H9 (cell line): ENCODE results near the gene TAF1C. TPM values are rescaled to one million over a fixed set of nuclear protein-coding genes. Genes with fewer than 3 reads are reported as not detected.

ENCODE experiments used
- DNase-seq: peaks from one replicate; pipeline ENCODE4 v3.0.0-alpha.2; 2017
- H2AFZ ChIP-seq: one replicate; pipeline ENCODE4 v1.6.1; 2013; ENCODE audit warnings: mild to moderate bottlenecking, low read length, control low read depth, moderate library complexity
- H2AK5ac ChIP-seq: 2 replicates; pipeline ENCODE4 v1.6.1; 2013; ENCODE audit warnings: low read length, control low read depth, mixed read lengths; ENCODE audit not compliant: insufficient read length
- H2BK120ac ChIP-seq: one replicate; pipeline ENCODE4 v1.6.1; 2013; ENCODE audit warnings: low read depth, mild to moderate bottlenecking, low read length, control low read depth, inconsistent platforms; ENCODE audit not compliant: poor library complexity, severe bottlenecking
- H2BK12ac ChIP-seq: 2 replicates; pipeline ENCODE4 v1.6.1; 2013; ENCODE audit warnings: low read length, control low read depth, mixed read lengths, low read depth; ENCODE audit not compliant: insufficient read length
- H2BK15ac ChIP-seq: 2 replicates; pipeline ENCODE4 v1.6.1; 2013; ENCODE audit warnings: low read depth, low read length, control low read depth
- H2BK20ac ChIP-seq: one replicate; pipeline ENCODE4 v1.6.1; 2013; ENCODE audit warnings: low read depth, mild to moderate bottlenecking, low read length, control low read depth, inconsistent platforms; ENCODE audit not compliant: poor library complexity, severe bottlenecking
- H2BK5ac ChIP-seq: 2 replicates; pipeline ENCODE4 v1.6.1; 2013; ENCODE audit warnings: low read length, control low read depth, mixed read lengths; ENCODE audit not compliant: insufficient read length
- H3K14ac ChIP-seq: 2 replicates; pipeline ENCODE4 v1.6.1; 2013; ENCODE audit warnings: low read length, control low read depth; ENCODE audit not compliant: insufficient read depth
- H3K18ac ChIP-seq: 2 replicates; pipeline ENCODE4 v1.6.1; 2013; ENCODE audit warnings: low read depth, mild to moderate bottlenecking, mixed read lengths, low read length, control low read depth; ENCODE audit not compliant: insufficient read length
- H3K23ac ChIP-seq: 2 replicates; pipeline ENCODE4 v1.6.1; 2013; ENCODE audit warnings: low read length, control low read depth, mixed read lengths, low read depth; ENCODE audit not compliant: insufficient read length
- H3K23me2 ChIP-seq: 2 replicates; pipeline ENCODE4 v1.6.1; 2013; ENCODE audit warnings: low read depth, mild to moderate bottlenecking, mixed read lengths, low read length, control low read depth; ENCODE audit not compliant: insufficient read length, poor library complexity, severe bottlenecking
- H3K27ac ChIP-seq: 2 replicates; pipeline ENCODE4 v1.5.1; 2013; ENCODE audit warnings: low read length, control low read depth, mixed read lengths, low read depth; ENCODE audit not compliant: insufficient read length
- H3K27me3 ChIP-seq: 2 replicates; pipeline ENCODE4 v1.6.1; 2013; ENCODE audit warnings: low read length, control low read depth, inconsistent platforms; ENCODE audit not compliant: insufficient read depth
- H3K4ac ChIP-seq: 2 replicates; pipeline ENCODE4 v1.6.1; 2013; ENCODE audit warnings: low read depth, mild to moderate bottlenecking, control low read depth, inconsistent platforms, low read length, moderate library complexity
- H3K4me1 ChIP-seq: 2 replicates; pipeline ENCODE4 v1.6.1; 2013; ENCODE audit warnings: low read length, control low read depth, inconsistent platforms; ENCODE audit not compliant: insufficient read depth
- H3K4me2 ChIP-seq: 2 replicates; pipeline ENCODE4 v1.6.1; 2013; ENCODE audit warnings: low read length, control low read depth, mixed read lengths; ENCODE audit not compliant: insufficient read length, insufficient read depth
- H3K56ac ChIP-seq: 2 replicates; pipeline ENCODE4 v1.6.1; 2013; ENCODE audit warnings: low read depth, mild to moderate bottlenecking, mixed read lengths, low read length, control low read depth; ENCODE audit not compliant: insufficient read length
- H3K79me1 ChIP-seq: 2 replicates; pipeline ENCODE4 v1.6.1; 2013; ENCODE audit warnings: low read depth, mild to moderate bottlenecking, moderate library complexity, low read length, control low read depth, inconsistent platforms; ENCODE audit not compliant: insufficient read depth, poor library complexity, severe bottlenecking
- H3K79me2 ChIP-seq: 2 replicates; pipeline ENCODE4 v1.6.1; 2013; ENCODE audit warnings: low read length, control low read depth, inconsistent platforms; ENCODE audit not compliant: insufficient read depth
- H3K9ac ChIP-seq: 2 replicates; pipeline ENCODE4 v1.6.1; 2013; ENCODE audit warnings: low read length, control low read depth, mixed read lengths; ENCODE audit not compliant: insufficient read length; ENCODE audit errors: extremely low read depth
- H3K9me3 ChIP-seq: one replicate; pipeline ENCODE4 v1.6.1; 2013; ENCODE audit warnings: low read depth, low read length, inconsistent platforms; ENCODE audit not compliant: control insufficient read depth
- H3T11ph ChIP-seq: one replicate; pipeline ENCODE4 v1.6.1; 2013; ENCODE audit warnings: mild to moderate bottlenecking, low read length, control low read depth, inconsistent platforms
- H4K20me1 ChIP-seq: one replicate; pipeline ENCODE4 v1.6.1; 2013; ENCODE audit not compliant: control insufficient read depth, insufficient read length, insufficient read depth
- H4K5ac ChIP-seq: 2 replicates; pipeline ENCODE4 v1.6.1; 2013; ENCODE audit warnings: low read depth, mild to moderate bottlenecking, mixed read lengths, low read length, control low read depth; ENCODE audit not compliant: insufficient read length
- H4K8ac ChIP-seq: replicated peaks from 2 replicates; pipeline ENCODE4 v1.6.1; 2013; ENCODE audit warnings: low read length, control low read depth, mixed read lengths, low read depth; ENCODE audit not compliant: insufficient read length
- H4K91ac ChIP-seq: 2 replicates; pipeline ENCODE4 v1.6.1; 2013; ENCODE audit warnings: low read depth, mild to moderate bottlenecking, moderate library complexity, mixed read lengths, low read length, control low read depth; ENCODE audit not compliant: insufficient read length
- H3K27ac Mint-ChIP-seq, 3 experiments: 2 replicates in 2 of 3; 3 replicates in 1 of 3; pipeline ENCODE4 v1.8.0; 2020 to 2021; ENCODE audit warnings: mixed read lengths in 3 of 3, mild to moderate bottlenecking in 1 of 3, moderate library complexity in 1 of 3
- H3K27me3 Mint-ChIP-seq: 2 replicates; pipeline ENCODE4 v1.8.0; 2021; ENCODE audit warnings: low read depth, mild to moderate bottlenecking, moderate library complexity, mixed read lengths
- H3K36me3 Mint-ChIP-seq, 3 experiments: 2 replicates in 2 of 3; 3 replicates in 1 of 3; pipeline ENCODE4 v1.8.0; 2020 to 2021; ENCODE audit warnings: low read depth in 3 of 3, mixed read lengths in 3 of 3; ENCODE audit not compliant: insufficient read depth in 1 of 3
- H3K4me1 Mint-ChIP-seq, 2 experiments: 2 replicates each; pipeline ENCODE4 v1.8.0; 2020; ENCODE audit warnings: mixed read lengths in 2 of 2
- H3K4me3 Mint-ChIP-seq, 2 experiments: 2 replicates in 1 of 2; 3 replicates in 1 of 2; pipeline ENCODE4 v1.8.0; 2020 to 2021; ENCODE audit warnings: mild to moderate bottlenecking in 2 of 2, mixed read lengths in 2 of 2, moderate library complexity in 1 of 2
- H3K9me3 Mint-ChIP-seq, 2 experiments: 2 replicates in 1 of 2; 3 replicates in 1 of 2; pipeline ENCODE4 v1.8.0; 2020; ENCODE audit warnings: mild to moderate bottlenecking in 2 of 2, mixed read lengths in 2 of 2, moderate library complexity in 1 of 2
- CTCF ChIP-seq: fragments of 200-600 bp; sonication (generic); conservative IDR thresholded peaks from 3 replicates; pipeline ENCODE4 v1.8.0; 2021; ENCODE audit warnings: antibody characterized with exemption, mild to moderate bottlenecking
- WGBS: extraction: QIAGEN DNeasy Blood & Tissue Kit; methylation state at CpG from one replicate; pipeline ENCODE4 v1.1.7; 2013; ENCODE audit warnings: missing lambda C conversion rate, low lambda C conversion rate, mixed read lengths; ENCODE audit not compliant: insufficient read length; ENCODE audit errors: extremely low coverage; 5-methylcytosine and 5-hydroxymethylcytosine counted together
- total RNA-seq: library from RNA; stranded (reverse); gene quantifications from 2 replicates; pipeline ENCODE4 v1.2.1, GENCODE V29; 2021

TAF1C gene
- total RNA-seq, 1 experiment from 2014 or later: 78.6 TPM

- no CpG with 5 or more reads among the region's 2 CpGs for WGBS
- H4K5ac ChIP-seq: no peak overlapping the region
- H3K23me2 ChIP-seq: no peaks in the 10 kb centered on the region
- no peak overlapping the region for H3K23ac ChIP-seq
- H2AK5ac ChIP-seq: no peak overlapping the region
- H2AFZ ChIP-seq: no peak overlapping the region
- H2BK15ac ChIP-seq: no peak overlapping the region
- no peak overlapping the region for H3K56ac ChIP-seq
- H3K79me1 ChIP-seq: peaks cover 7% of the 10 kb centered on the region
- no peak overlapping the region for H2BK5ac ChIP-seq
- no peaks in the 10 kb centered on the region for H3K27me3 ChIP-seq
- H2BK20ac ChIP-seq: no peak overlapping the region
- Mint-ChIP-seq H3K9me3 (peaks cover 0 to 9% of the 10 kb centered on the region in 2 experiments; a peak in 1 of 5 replicates), H3K4me1 (peaks cover 53 to 54% of the 10 kb centered on the region in 2 experiments), H3K4me3 (no peak overlapping the region), H3K36me3 (peaks cover 6 to 18% (median 14%) of the 10 kb centered on the region in 3 experiments; a peak in 6 of 7 replicates), H3K27me3 (no peaks in the 10 kb centered on the region), H3K27ac (no peak overlapping the region; a peak in 2 of 7 replicates)
- H2BK12ac ChIP-seq: no peak overlapping the region
- no peak overlapping the region for H3K4ac ChIP-seq
- no peak overlapping the region for H4K8ac ChIP-seq
- no peaks in the 10 kb centered on the region for H3K9me3 ChIP-seq
- no peak for DNase-seq
- TF ChIP-seq CTCF: no peak
- H3K79me2 ChIP-seq: peaks cover 10% of the 10 kb centered on the region; the same call in 1 of the 2 replicates
- peak overlapping the region; percentile 23 for H3K4me2 ChIP-seq
- no peak overlapping the region for H2BK120ac ChIP-seq
- peak overlapping the region; percentile 9 for H3K9ac ChIP-seq
- no peak overlapping the region for H3K27ac ChIP-seq
- no peak overlapping the region for H4K91ac ChIP-seq
- H3K18ac ChIP-seq: no peak overlapping the region
- H4K20me1 ChIP-seq: no peaks in the 10 kb centered on the region
- H3K4me1 ChIP-seq: peaks cover 7% of the 10 kb centered on the region; the same call in 1 of the 2 replicates
- no peak overlapping the region for H3T11ph ChIP-seq
- no peak overlapping the region for H3K14ac ChIP-seq
Observed at GRCh38 chr16:84138500-84138823, 48.4 kb downstream of the TAF1C start.
